Neural progenitor cell (in vitro differentiated cells): ENCODE measurements around the gene IMPACT.

Experiments used
- CTCF ChIP-seq: fragments of 200-600 bp; sonication (generic); IDR thresholded peaks from 2 replicates; pipeline ENCODE4 v1.5.1; 2017; ENCODE audit warnings: antibody characterized with exemption, mild to moderate bottlenecking
- EZH2 ChIP-seq: fragments of 200-600 bp; sonication (generic); IDR thresholded peaks from 2 replicates; pipeline ENCODE4 v1.6.1; 2017; ENCODE audit warnings: antibody characterized with exemption, mild to moderate bottlenecking, moderate library complexity
- EZH2phosphoT487 ChIP-seq: fragments of 200-600 bp; sonication (generic); IDR thresholded peaks from 2 replicates; pipeline ENCODE4 v1.6.1; 2017; ENCODE audit warnings: antibody characterized with exemption

- TF ChIP-seq CTCF (no peak), EZH2 (no peak), EZH2phosphoT487 (no peak)
Measured at GRCh38 chr18:24466771-24467170, 40.3 kb downstream of the IMPACT start.
